TTC549 (cell line): ENCODE data around the gene NR0B1.

ENCODE experiments used
- FAIRE-seq: peaks from 2 replicates; lab custom pipeline; 2012; peaks lifted over from hg19 to GRCh38; lab: Jason Lieb, UNC

Gene NR0B1

GRCh38 chrX:30309139-30309571 is at the start of gene NR0B1:
NR0B1 (minus strand) TSS chrX:30309390; CDS start chrX:30309363, 27 bp downstream.
- no peak for FAIRE-seq

DNA sequence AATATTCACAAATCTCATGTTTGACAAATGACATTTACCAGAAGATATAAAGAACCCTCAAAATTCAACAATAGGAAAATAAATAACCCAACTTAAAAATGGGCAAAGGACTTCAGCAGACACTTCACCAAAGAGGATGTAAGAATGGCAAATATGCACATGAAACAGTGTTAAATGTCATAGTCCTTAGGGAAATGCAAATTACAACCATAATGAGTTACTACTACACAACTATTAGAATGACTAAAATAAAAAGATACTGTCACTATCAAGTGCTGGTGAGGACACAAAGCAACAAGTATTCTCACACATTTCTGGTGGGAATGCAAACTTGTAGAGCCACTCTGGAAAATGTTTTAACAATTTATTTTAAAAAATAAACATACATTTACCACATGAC is 40.8 kb upstream of the NR0B1 start:
- no peak for FAIRE-seq

DNA sequence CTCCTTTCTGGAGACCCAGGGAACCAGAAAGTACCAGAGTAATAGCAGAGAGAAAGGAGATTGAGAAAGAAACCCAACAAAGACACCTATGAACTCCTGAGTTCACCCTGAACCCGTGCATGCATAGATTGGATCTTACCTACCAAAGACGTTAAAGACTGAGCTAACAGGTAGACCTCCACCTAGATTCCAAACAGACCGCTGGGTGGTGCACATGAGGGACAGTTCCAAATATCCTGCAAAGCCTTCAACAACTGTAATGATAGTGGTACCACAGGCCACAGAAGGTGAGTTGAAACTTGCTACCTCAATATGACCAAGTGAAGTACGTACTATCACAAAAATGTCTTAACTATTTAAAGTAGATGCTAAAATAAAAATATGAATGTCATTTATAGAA is 34.0 kb upstream of the NR0B1 start:
- FAIRE-seq: no peak

DNA sequence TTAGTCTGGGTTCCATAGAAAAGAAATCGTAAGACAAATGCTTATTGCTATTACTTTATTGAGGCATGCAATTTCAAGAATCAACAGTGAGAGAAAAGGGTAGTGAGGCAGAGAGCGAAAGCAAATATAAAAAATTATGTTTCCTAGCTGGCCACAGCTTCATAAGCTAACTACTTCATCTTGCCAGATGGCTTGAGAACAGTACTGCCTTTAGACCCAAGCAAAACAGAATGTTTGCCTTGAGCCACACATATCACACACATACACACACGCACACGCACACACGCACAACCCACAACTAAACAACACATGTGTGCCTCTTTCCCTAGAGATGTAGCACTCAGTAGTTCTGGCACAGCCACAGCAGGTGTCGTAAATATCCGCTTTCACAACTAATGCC is 31.6 kb upstream of the NR0B1 start:
- no peak for FAIRE-seq

- no peak for FAIRE-seq
These were observed 18.6 kb upstream of the NR0B1 start for GRCh38 chrX:30327762-30328161.

DNA sequence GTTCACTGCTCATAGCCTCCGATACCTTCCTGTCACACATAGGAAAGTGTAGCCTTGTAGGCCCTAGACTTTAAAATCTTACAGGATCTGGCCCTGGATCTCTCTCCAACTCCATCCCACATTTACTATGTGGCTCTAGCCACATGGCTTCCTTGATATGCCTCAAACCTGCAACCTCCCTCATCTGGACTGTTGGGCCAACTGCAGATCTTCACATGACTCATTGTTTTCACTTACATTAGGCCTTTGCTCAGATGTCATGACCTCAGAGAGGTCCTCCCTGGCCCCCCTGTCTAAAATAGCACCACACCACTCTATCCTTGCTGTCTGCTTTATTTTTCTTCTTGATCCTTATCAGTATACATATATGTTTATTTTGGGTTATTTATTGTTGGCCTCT is 8.1 kb upstream of the NR0B1 start:
- FAIRE-seq: no peak

DNA sequence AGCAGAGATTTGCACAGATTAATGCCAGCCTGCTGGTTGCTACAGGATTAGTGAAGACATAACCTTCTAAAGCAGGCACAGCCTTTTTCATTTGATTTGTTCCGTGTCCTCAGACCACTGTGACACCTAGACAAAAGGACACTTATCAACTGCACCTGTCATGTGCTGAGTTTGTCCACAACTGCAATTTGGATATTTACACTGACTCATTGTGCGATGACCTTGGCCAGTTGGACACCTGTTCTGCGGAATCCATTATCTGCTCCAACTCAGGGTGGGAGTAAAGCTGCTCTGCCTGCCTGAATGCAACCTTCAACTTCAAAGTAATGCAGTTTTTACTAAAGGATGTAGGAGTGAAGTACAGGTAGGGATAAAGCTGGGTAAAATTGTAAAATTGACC is 4.1 kb upstream of the NR0B1 start:
- no peak for FAIRE-seq

- no peak for FAIRE-seq
These were observed 3.7 kb upstream of the NR0B1 start for GRCh38 chrX:30312858-30313257.

DNA sequence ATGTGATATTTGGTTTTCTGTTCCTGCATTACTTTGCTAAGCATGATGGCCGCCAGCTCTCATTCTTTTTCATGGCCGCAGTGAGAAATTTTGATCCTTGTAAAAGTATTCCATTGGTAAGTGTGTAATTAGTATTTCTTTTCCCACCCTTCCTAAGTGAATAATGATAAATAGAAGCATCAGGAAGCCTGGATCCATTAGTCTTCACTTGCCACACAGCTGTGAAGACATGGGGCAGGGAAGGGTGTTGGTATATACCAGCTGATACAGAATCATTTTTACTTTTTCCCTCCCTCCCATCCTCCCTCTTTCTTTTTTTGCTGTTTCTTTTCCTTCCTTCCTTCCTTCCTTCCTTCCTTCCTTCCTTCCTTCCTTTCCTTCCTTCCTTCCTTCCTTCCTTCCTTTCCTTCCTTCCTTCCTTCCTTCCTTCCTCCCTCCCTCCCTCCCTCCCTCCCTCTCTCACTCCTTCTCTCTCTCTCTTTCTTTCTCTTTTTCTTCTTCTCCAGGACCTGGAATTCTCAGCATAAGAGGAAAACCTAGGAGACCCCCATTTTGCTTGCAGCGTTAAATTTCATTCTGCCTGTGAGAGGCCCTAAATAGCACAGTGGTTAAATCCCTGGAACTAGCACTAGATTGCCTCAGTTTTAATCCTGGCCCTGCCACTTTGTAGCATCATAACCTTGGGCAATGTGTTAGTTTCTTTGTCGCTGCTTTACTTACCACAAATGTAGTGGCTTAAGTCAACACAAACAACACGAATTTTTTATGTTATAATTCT is 1.4 kb upstream of the NR0B1 start:
- FAIRE-seq: no peak

DNA sequence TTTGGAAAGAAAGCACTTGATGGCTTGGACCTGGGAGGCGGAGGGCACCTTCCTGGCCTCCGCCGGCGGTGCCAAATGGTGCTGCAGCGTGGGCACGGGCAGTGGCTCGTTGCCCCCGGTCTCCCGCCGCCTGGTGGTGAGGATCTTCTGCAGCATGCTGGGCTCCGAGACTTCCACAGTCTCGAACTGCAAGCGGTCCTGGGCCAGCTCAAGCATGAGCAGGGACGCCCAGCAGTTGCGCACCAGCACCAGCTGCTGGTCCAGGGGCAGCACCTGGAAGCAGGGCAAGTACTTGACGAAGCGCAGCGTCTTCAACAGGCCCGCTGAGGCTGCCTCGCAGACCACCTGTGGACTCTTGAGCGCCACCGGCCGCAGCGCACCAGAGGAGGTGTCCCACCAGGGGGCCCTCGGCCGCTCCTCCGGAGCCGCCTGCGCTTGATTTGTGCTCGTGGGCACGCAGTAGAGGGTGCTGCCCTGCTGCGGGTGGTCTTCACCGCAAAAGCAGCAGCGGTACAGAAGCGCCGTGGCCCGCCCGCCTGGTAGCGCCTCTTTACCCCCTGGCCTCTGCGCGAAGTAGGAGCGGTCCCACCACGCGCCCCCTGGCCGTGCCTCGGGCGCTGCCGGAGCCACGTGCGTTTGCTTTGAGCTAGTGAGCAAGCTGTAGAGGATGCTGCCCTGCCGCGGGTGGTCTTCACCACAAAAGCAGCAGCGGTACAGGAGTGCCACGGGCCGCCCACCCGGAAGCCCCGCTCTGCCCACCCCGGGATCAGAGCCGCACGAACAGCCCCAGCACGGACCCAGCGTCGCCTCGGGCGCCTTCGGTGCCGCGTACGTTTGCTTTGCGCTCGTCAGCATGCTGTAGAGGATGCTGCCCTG is 689 bp downstream of the NR0B1 start:
- no peak for FAIRE-seq

DNA sequence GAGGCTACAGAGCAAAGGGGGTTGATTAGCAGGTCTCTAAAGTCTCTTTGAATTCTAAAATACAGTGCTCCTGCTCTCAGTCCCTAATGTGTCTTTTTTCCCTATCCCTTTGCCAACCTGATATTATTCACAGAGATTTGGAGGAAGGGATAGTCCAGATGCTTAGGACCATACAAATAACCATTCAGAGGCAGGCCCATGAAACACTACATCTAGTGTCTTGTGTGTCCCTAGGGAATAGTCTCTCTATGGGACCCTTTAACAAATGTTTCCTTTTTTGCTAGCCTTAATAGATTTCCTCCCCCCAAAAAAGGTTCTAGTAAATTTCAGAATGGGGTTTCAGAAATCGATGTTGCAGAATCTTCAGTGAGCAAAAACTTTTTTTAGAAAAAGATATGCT is 1.7 kb downstream of the NR0B1 start:
- no peak for FAIRE-seq

- FAIRE-seq: no peak
These were observed 4.3 kb downstream of the NR0B1 start for GRCh38 chrX:30304866-30305265.

GRCh38 chrX:30302956-30303355 is 6.2 kb downstream of the NR0B1 start:
- FAIRE-seq: no peak

DNA sequence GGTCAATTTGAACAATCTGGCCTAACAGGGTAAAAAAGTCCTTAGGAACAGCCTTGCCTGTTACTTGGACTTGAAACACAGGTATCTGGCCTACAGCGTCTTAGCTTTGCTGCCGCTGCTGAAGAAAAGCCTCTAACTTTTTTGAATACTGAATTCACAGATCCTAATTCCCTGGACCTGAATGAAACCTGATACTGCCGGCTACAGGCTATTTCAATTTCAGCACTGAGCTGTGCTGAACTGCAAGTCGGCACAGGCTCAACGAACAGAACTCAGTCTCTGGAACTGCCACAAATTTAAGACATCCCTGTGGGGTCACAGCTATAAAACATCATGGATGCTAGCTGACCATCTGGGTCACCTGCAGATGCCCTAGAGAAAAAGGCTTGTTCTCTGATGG is 7.2 kb downstream of the NR0B1 start:
- FAIRE-seq: no peak

- no peak for FAIRE-seq
These were observed 8.0 kb downstream of the NR0B1 start for GRCh38 chrX:30301208-30301607.

DNA sequence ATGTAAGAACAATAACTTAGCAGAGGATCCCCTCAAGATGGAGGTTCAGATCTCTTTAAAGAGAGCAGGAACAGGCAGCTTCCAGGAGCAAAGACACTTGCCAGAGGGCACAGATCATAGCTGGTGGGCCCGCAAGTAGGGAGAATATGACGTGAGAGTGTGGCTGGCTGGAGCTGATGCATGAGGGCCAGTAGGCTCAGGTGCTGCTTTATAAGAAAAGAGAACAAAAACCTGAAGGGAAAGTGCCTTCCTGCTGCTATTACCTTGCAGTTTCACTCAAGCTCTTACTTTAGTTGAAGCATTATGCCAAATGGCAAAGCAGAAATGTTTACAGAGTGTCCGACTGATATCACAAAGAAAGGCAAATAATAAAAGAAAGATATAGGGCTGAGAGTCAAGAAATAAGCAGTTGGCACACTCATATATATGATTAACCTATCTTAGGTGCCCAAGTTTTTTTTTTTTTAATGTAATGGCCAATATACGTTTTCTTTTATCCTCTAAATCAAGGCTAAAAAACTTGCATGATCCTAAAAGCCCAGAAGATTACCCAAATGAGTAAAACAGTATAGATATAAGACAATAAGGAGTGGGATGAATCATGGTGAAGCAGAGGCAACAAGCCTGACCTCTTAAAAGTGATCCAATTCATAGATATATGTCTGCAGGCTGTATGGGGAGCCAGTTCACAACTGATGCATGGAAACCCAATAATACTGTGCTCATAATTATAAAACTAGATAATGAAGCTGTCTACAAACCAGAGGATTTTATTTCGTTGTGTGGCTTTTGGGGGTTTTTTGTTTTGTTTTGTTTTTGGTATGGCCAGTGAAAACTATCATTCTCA is 12.6 kb downstream of the NR0B1 start:
- FAIRE-seq: no peak

GRCh38 chrX:30283456-30284200 is 25.6 kb downstream of the NR0B1 start:
- no peak for FAIRE-seq

DNA sequence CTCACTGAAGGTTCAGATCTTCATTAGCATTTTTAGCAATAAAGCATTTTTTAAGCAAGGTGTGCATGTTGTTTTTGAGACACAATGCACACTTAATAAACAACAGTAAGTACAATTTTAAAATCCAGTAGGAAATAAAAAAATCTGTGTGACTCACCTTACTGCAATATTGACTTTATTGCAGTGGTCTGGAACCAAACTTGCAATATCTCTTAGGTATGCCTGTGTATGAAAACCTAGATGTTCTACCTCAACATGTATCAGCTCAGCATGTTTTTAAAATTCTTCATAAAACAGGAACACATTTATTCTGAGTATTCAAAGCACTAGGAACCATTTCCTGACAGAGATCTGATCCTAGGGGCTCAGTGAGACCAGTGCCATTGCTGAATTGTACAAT is 26.7 kb downstream of the NR0B1 start:
- FAIRE-seq: no peak

- FAIRE-seq: no peak
These were observed 28.8 kb downstream of the NR0B1 start for GRCh38 chrX:30280428-30280827.

GRCh38 chrX:30278365-30278764 is 30.8 kb downstream of the NR0B1 start:
- FAIRE-seq: no peak

DNA sequence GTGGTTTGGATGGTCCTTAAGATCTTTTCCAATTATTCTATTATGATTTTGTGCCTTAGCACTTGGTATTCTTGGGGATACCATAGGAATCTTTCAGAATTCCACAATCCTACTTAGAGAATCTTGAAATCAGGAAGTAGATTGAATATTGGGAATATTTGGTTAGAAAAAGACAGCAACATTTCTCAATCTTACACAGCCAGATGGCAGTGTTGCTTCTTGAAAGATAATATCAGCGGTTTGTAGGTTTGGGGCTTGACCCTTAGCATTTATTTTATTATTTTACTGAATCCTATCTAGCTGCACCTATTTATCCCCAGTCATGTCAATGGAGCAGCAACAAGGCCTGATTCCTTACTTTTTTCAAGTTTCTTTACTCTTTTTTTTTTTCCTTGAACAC is 33.7 kb downstream of the NR0B1 start:
- no peak for FAIRE-seq

DNA sequence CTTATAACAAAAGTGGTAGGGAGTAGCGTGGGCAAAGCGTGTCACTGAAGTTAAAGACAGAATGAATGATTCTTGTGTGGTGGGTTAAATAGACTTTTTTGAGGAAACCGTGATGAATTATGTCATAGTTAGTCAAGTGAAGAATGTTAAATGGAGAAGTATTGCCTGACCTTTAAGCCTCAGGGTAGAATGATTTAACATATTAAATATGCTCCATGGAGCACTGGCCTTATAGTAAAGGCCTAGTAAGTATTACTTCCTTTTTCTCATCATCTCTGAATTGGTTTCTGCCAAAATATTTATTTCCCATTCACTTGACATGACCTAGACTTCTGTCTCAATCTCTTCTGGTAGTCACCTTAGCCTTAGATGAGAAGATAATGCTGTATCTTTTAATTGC is 38.6 kb downstream of the NR0B1 start:
- FAIRE-seq: no peak
